ENCODE data around the gene HOXA11.
A peak's percentile ranks its signal among the peaks of the same experiment; 100 is the strongest.

Gene HOXA11

DNA sequence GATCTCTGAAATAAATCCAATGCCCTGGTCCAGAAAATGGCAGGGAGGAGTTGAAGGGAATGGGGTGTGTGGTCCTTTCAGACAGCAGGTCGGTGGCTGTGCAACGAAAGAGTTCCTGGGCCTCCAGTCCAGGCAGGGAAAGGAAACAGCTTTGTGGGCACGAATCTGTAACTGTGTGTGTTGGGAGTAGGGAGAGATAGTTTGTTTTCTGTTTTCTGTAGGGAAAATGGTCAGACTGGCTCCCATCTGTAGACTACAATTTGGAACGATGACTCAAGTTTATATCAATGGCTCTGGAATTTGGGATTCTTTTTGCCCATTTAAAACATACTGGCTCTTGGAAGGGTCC lies 17.1 kb downstream of the HOXA11 start:
- no peak for DNase-seq

DNA sequence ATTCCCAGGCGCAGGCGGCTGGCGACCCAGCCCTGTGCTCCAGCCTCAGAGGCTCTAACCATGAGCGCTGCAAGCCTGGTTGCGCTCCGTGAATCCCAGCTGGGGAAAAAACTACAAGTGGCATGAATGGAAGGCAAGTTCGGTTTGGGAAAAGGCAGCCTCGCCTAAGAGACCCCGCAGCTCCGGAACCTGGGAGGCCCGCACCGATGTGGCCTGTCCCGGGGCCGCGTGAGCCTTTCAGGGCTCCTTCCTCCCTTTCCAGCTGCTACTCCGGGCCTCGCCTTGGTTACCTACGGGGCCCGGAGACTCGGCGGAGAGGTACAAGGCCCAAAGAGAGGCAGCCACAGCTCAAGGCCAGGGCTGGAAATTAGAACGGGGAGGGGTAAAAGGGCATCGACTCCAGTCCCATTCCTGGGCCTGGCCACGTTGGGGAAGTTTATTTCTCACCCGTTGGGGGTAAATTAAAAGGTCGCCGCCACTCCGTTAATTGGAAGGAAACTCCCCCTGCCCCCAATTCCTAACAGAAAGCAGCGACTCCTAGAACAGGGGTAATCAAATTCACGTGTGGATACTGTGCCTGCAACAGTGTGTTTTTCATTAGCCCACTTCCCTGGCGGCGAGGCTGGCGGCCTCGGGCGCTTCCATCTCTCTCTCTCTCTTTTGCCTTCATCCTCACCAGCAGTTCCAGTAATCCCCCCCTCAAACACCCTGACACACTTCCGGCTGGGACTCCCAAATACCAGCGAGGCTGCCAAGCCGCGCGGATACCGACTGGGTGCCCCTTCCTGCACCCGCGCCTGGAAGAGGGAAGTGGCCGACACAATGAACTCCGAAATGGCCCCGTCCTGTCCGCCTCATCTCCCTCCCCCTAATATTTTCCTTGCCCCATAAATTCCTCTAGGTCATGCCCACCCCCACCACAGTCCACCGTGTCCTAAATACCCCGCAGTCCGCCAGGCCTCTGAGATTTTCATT lies 18.2 kb downstream of the HOXA11 start:
- no peak for DNase-seq

DNA sequence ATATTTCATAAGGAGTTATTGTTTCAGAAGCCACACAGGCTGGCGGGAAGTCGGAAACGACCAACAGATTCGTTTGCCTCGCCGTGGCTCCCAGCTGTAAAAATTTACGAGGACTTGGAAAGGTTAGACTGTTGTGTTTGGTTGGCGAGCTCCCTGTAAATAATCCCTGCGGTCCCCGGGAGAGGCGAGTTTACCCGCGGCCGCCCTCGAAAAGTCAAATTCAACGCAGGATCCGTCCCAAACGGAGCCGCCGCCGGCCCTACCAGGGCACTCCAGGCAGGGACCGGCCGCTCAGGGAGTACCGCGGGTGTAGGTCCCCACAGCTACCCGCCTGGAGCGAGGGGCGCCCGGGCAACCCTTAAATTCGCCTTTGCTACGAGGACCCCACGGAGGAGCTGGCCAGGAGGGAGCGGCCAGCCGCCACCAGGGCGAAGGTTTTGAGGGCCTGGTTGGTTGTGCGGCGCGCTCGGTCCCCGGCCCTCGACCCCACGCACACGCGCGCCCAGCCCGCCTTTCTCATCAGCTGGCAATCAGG lies 19.0 kb downstream of the HOXA11 start:
- DNase-seq: no peak

DNA sequence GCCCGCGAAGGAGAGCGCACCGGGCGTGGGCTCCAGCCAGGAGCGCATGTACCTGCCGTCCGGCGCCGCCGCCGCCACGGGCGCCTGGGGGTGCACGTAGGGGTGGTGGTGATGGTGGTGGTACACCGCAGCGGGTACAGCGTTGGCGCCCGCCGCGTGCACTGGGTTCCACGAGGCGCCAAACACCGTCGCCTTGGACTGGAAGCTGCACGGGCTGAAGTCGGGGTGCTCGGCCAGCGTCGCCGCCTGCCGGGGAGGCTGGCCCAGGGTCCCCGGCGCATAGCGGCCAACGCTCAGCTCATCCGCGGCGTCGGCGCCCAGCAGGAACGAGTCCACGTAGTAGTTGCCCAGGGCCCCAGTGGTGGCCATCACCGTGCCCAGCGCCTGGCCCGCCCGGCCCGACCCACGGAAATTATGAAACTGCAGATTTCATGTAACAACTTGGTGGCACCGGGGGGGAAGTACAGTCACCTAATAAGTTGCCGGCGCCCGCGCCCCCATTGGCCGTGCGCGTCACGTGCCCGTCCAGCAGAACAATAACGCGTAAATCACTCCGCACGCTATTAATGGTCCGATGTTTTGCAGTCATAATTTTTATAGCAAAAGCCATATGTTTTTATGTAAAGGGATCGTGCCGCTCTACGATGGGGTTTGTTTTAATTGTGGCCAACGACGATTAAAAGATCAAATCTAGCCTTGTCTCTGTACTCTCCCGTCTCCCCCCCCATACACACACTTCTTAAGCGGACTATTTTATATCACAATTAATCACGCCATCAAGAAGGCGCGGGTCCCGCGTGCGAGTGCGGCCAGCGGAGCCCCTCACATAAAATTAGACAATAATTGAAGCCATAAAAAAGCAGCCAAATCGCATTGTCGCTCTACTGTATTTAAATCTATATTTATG lies 19.7 kb downstream of the HOXA11 start, which contains the start of gene HOXA9:
TSS of gene HOXA9 (minus strand) at position 449 of the 907 bp plus-strand sequence. CDS start at position 369, 80 bp downstream.
- DNase-seq: no peak

DNA sequence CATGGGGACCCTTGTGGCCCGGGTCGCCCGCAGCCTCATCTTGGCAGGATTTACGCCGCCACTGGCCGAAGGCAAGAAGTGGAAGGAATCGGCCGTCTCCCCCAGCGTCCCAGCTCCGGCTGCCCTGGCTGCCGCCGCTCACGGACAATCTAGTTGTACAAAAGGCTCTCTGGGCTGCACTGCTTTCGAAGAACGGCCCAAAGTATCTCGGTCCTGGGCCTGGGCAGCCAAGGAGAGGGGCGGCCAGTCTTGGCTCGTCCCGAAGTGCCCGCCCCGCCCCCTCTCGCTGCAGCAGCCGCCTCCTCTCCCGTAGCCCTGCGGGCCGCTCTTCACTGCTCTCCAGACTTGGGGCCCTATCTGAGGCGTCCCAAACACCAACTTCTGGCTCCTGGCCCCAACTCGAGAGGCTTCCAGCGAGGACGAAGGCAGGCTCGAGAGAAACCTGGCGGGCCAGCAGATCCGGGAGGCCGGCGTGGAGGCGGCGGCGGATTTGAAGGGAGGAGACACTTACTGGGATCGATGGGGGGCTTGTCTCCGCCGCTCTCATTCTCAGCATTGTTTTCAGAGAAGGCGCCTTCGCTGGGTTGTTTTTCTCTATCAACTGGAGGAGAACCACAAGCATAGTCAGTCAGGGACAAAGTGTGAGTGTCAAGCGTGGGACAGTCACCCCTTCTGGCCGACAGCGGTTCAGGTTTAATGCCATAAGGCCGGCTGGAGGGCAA lies 20.5 kb downstream of the HOXA11 start:
- DNase-seq: no peak

DNA sequence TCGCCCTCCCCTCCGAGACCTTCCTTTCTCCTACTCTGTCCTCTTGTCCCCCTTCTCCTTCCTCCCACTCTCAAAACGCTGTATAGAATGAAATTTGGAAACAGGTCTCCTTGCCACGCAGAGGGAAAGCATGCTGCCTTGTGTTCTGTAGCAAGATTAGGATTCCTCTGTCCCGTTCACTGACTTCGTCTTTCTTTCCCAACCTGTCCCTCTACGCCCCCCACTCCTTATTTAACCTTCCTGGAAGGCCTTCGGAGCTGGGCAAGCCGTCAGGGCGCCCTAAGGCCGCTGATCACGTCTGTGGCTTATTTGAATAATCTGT lies 21.0 kb downstream of the HOXA11 start:
- no peak for DNase-seq

DNA sequence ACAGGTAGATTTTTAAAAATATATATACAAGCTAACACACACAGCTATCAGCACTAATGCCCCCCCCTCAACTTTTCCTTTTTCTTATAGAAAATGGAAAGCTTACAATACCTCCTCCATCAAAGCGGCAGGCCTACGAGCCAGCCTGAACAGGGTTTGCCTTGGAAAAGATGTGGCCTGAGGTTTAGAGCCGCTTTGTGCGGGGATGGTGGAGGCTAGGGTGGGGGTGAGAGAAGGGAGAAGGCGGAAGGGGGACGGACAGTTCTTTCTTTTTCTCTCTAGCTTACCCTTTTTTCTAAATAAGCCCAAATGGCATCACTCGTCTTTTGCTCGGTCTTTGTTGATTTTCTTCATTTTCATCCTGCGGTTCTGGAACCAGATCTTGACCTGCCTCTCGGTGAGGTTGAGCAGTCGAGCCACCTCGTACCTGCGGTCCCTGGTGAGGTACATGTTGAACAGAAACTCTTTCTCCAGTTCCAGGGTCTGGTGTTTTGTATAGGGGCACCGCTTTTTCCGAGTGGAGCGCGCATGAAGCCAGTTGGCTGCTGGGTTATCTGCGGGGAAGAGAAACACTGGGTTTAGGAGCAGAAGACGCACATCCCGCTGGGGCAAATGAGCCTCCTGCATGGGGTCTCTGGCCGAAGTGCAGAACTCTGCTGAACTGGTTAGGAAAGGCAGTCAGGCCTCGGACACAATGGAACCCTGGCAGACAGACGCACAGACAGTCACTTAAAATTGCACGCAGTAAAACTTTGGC lies 21.6 kb downstream of the HOXA11 start:
- DNase-seq: no peak

DNA sequence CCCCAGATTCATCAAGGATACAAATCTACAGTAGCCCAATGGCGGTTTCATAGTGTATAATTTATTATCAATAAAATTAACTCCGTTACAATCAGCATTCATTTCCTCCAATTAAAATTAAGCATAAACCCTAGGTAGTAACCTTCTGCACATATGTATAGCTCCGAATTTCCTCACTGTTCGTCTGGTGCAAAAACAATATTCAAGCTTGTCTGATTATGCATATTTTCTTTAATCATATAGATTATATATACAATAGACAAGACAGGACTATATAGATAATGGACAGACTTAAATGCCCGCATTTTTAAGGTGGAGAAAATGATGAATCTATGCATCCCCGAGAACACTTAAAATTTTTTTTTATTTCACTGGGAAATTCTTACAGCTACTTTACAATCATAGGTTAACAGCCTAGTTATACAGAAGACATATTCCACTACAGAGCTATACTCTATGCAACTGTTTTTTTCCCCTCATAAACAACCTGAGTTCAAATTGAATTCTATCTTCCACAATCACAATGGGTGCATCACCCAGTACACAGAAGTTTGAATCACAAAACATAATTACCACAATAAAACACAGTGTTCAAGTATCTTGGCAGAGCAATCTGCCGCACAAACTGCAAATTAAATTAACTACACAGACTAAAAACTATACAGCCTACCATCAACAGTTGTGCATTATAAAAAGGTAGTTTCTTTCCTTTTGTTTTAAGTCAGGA lies 22.3 kb downstream of the HOXA11 start:
- no peak for DNase-seq

DNA sequence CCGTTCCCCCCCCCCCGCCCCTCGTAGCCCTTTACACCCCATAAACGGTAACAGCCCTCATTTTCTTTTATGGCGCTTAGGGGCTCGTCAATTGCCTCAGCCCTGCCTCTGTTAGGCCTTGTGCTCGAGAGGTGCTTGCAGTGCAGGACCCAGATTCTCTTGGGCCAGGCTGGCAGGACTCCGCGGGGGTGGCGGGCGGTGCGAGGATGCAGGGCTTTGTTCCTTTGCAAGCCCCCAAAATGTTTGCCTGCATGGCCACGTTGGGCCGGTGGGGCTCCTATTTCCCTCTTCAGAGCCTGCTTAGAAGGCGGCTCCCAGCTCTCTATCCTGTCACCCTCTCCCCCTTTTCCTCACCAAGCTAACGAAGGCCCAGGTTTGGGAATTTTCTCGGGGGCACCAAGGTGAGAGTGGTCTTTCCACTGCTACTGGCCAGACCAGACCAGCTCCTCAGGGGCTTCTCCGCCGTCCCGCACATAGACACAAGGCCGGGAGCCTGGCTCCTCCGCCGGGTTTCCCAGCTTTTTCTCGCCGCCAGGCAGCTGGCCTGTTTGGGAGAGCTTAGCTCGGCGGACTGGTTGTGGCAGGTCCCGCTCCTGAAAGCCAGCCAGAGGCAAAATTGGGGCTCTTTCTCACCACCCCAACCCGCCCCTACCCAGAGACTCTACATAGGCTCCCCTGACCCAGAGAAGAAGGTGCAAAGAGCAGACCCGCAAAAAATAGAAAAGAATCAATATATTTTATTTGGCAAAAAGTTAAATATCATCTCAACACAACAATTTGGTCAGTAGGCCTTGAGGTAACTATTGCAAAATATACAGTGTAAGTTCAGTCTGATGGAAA lies 23.1 kb downstream of the HOXA11 start:
- DNase-seq: no peak

DNA sequence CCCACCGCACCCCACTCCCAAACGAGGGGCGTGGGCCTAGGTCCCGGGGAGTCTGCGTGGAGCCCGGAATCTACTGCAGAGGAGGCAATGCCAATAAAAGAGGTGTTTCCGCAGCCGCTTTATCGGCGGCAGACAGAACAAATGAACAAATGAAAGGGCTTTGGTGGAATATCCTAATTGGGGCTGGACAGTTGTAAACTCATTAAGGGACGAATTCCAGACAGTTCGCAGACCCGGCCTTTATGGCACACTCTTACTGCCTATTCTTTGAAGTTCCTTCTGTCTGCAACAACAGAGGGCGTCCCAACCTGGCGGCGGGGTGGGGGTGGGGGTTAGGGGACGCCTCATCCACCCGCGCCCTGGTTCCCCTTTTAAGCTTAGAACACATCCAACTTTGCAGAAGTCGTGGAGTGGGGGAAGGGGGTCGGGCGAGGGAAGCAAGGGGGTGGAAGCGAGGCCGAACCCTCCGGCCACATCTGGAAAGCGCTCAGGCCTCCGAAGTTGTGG lies 23.8 kb downstream of the HOXA11 start:
- DNase-seq: no peak

DNA sequence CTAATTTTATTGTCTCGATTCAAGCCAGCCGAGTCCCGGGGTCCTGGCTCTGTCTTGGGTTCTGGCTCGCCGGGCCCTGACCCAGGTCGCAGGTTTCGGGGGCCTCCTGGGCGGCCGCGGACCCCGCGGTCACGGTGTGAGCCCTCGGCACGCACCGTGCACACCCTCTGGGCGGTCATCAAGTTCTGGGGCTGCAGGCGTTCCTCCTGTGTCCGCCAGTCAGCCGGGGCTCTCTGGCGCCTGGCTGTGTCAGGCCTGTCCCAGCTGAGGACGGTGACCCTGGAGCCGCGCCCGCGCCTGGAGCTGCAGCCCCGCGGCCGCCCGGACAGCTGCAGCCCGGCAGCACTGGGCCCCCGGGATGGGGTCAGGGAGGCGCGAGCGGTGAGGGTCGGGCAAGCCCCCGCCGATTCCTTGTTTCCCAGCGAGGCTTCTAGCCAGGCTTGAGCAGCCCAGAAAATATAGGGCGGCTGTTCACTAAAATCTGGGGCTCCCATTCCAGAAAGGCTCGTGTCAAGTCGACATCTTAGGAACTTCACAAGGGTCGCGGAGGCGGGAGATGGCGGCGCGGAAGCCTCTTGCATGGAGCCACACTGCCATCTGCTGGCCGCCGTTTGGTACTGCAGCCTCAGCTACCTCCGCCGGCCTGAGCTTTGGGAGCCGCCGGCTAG lies 24.4 kb downstream of the HOXA11 start:
- DNase-seq: peak; percentile 86

DNA sequence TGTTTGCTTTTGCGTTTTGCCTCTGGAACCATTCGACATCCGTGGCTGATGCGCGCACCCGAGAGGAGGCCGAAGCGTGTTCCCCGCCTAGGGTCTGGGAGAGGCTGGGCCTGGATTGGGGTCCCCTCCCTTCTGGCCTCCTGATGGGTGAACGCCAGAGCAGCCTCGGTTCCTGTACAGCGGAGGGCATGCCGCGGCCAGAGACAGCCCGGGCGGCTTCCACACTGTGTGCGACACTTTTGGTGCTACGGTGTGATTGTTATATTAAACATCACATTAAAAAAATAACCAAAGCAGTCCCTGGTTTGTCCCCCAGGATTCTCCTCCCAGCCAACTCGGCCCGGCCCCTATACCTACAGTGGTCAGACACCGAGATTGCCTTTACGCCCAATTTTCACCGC lies 24.9 kb downstream of the HOXA11 start:
- DNase-seq: no peak

DNA sequence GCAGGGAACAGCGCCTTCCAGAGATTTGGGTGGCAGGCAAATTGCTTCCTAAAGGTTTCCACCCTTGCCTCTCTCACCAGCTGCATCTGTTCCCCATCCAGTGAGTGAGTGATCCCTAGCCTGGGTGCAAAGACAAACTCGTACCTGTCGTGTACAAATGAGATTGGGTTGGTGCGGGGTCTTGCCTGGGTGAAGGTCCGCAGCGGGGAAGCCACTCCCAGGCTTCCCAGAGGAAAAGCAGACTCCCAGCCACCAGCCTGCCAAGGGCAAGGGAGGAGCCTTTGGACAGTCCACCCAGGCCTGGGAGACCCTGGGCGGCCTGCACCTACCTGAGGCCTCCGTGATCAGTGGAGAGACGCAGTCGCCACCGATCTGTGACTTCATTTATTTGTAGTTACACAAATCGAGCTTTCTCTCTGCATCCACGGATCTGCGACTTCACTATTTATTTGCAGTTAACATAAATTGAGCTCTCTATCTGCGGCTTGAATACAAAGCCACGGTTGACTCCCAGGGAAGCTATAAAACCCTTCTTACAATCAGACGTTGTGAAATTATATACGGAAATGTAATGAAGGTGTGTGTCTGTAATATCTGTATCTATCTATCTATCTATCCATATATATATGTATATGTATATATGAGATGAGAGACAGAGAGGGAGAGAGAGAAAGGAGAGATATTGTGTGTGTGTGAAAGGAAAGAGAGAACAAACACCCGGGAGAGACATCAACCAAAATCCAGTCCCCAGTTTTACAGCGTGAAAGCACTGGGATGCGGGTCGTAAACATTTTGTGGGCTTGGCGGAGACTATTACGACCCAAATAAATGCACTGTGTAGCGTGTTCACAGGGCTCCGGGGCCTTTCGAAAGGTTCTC lies 25.5 kb downstream of the HOXA11 start:
- no peak for DNase-seq

DNA sequence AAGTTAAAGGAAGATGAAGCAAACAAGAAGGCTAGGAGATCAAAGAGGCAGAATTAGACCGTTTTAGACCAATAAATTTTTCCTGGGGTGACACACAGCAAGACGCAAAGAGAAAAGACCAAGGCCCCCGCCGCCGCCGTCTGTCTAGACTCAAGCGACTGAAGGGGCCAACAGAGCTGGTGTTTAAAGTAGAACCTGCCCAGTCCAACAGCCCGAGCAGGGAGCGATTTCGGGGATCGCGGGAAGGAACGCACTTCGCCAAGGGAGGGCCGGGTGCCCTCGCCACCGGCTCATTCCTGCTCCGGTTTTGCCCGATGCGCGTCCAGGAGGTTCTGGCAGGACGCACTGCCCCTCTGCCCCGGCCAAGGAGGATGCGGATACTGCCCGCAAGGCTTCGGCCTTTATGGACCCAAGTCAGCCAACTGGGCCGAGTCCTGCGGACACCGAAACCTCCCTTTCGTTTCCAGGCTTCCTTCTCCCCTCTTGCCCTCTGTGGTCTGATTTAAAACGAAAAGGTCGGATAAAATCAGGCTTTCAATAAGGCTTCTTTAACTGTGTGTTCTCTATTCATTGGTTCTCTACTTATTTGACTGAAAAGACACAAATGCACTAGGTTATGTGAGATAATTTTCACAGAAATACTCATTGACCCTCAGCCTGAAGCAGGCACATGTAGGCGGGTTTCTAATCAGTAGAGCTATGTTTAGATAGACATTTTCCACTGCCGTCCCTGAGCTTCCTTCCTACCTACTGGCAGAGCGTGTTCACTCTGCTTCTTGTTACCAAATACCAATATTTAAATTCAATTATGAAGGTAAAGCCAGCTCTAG lies 26.4 kb downstream of the HOXA11 start:
- no peak for DNase-seq

DNA sequence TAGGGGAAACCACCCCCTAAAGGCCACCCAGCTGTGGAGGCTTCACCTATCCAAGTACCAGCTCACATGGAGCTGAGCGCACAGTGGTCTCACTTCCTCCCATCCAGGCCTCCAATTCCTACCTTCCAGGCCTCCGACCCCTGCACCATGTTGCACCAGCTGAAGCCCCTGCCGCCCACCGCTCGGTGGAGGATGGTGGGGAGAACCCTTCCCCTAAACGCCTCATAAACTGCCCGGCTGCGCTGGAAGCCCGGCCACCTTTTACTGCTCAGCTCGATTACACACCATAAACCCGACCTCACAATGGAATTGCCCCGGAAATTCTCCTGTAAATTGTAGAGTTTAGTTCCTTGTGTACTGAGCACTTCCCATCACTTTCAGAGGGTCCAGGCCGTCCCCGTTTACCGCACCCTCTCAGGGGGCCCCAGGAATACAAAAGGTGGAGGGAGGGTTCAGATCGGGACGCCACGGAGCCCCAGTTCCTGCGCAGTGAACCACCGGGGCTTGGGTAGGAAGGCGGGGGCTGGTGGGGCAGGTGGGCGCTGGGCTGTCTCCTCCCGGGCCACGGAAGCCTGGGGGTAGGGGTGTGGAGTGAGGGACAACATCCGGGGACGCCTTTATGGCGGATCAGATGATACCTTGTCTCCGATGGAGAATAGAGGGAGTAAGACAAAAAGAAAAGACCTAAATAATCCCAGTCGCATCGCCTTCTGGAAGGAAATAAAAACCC lies 27.2 kb downstream of the HOXA11 start:
- no peak for DNase-seq

DNA sequence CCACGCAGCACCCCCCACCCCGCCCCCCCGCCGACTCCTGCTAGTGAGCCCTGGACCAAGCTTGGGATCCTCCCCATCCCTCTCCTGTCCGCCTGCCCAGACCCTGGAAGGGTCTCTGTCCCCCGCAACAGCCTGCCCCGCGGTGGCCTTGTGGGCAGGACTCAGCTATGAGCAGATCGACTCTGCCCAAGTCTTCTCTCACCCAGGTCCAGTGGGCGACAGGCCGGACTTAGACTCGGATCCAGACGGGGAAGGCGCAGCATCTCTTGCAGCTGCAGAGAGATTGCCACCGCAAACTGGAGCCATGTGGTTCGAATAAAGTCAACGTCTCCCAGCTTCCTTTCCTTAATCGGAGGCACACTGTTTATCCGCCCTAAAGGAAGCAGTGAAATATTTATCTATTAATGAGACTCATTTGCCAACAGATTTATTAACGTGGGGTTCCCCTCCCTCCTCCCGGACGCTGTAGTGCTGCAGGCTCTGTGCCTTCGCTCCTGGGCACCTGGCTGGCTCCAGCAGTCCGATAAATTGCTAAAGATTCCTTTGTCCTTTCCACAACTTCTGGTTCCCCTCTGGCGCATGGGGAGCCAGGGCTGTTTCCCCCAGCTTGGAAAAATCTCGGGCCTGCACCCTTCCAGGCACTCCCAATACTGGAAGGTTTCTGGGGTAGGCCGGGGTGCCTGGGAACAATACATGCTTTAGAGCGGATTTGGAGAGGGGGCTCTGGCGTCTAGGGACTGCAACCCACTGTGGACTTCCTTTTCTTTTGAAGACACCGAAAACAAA lies 27.9 kb downstream of the HOXA11 start:
- no peak for DNase-seq

All from activated gamma-delta T cell treated with Interleukin-2 at 50 U/mL for 16 hours (primary cell).